Left lung (tissue), 10 donors: Measurements from ENCODE around the gene SDHB. TPM values are rescaled to one million over a fixed set of nuclear protein-coding genes. Genes with fewer than 3 reads are reported as not detected.

Source experiments
- ATAC-seq: fragments of 200-7000 bp; cut with Tn5 transposase; one replicate; pipeline ENCODE4 v1.9.1; 2020; ENCODE audit warnings: moderate library complexity
- DNase-seq, 4 donors: peaks; one replicate each; pipeline ENCODE4 v3.0.0-alpha.2; 2013 to 2020
- H3K27ac ChIP-seq, 2 donors: fragments of 200-600 bp; sonication (generic) in 1 of 2; one replicate each; pipeline versions ENCODE4 v1.5.0 to v1.8.0; 2020 to 2021
- H3K27me3 ChIP-seq, 2 donors: fragments of 200-600 bp; sonication (generic) in 1 of 2; one replicate each; pipeline versions ENCODE4 v1.5.0 to v1.8.0; 2020 to 2021
- H3K36me3 ChIP-seq, 2 donors: fragments of 200-600 bp; sonication (generic) in 1 of 2; one replicate each; pipeline versions ENCODE4 v1.5.0 to v1.8.0; 2020 to 2021
- H3K4me1 ChIP-seq, 2 donors: fragments of 200-600 bp; one replicate each; pipeline ENCODE4 v1.8.0; 2021
- H3K4me3 ChIP-seq, 2 donors: fragments of 200-600 bp; sonication (generic) in 1 of 2; one replicate each; pipeline versions ENCODE4 v1.5.0 to v1.8.0; 2020 to 2021; ENCODE audit warnings: mild to moderate bottlenecking in 1 of 2
- H3K9me3 ChIP-seq, 2 donors: fragments of 200-600 bp; sonication (generic) in 1 of 2; one replicate each; pipeline versions ENCODE4 v1.5.0 to v1.8.0; 2020 to 2021
- intact Hi-C, 2 donors: fragments of 100-400 bp; cut with DNase I; formaldehyde crosslinking; loops; one replicate each; pipeline versions ENCODE4 v1.11.2 to v1.14.2; 2022
- polyA plus RNA-seq, 6 donors: library from polyadenylated mRNA; unstranded; fragments of 120-200 nt; gene quantifications; one replicate each; pipeline ENCODE4 v1.2.1, GENCODE V29; 2013; ENCODE audit not compliant: insufficient read length in 6 of 6
- total RNA-seq, 2 donors: library from RNA; stranded (reverse); fragmentation: NEBNext Ultra II Directional; extraction: Animal tissue kit (Norgen Biotek cat#: 25700); gene quantifications; one replicate each; pipeline ENCODE4 v1.2.1, GENCODE V29; 2021
- TF ChIP-seq, protein P1 (sequence below), 2 donors: fragments of 200-600 bp; sonication (generic) in 1 of 2; IDR thresholded peaks; one replicate each; pipeline versions ENCODE4 v1.5.0 to v1.8.0; 2021; ENCODE audit warnings: antibody characterized with exemption in 2 of 2
- donor health status: DM: no; HTN: yes; CAD: no.
- donor health status: DM: no; HTN: no; CAD: no.

The SDHB gene
- total and polyA plus RNA-seq, 8 donors = 86.8 to 110 (median 98.1) TPM

GRCh38 chr1:17045150-17045549 lies 8.7 kb downstream of the SDHB start:
- Histone ChIP-seq H3K36me3 (peaks cover 0 to 69% of the 10 kb centered on the region in 2 donors), H3K27ac (peak overlapping the region; percentile 29 to 46), H3K4me3 (no peak overlapping the region), H3K27me3 (no peaks in the 10 kb centered on the region), H3K9me3 (no peaks in the 10 kb centered on the region), H3K4me1 (peaks cover 5 to 23% of the 10 kb centered on the region in 2 donors)
- ATAC-seq = peak; percentile 74
- no peak for DNase-seq
- intact Hi-C loops = loop anchor here in 1 of 2 donors (5.0 kb wide), 1 partner anchor 93 kb away; no protein-coding TSS in a partner anchor
- TF ChIP-seq, protein P1, sequence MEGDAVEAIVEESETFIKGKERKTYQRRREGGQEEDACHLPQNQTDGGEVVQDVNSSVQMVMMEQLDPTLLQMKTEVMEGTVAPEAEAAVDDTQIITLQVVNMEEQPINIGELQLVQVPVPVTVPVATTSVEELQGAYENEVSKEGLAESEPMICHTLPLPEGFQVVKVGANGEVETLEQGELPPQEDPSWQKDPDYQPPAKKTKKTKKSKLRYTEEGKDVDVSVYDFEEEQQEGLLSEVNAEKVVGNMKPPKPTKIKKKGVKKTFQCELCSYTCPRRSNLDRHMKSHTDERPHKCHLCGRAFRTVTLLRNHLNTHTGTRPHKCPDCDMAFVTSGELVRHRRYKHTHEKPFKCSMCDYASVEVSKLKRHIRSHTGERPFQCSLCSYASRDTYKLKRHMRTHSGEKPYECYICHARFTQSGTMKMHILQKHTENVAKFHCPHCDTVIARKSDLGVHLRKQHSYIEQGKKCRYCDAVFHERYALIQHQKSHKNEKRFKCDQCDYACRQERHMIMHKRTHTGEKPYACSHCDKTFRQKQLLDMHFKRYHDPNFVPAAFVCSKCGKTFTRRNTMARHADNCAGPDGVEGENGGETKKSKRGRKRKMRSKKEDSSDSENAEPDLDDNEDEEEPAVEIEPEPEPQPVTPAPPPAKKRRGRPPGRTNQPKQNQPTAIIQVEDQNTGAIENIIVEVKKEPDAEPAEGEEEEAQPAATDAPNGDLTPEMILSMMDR (IDR thresholded peaks at IDR 0.05) = no peak

- no peak overlapping the region for H3K4me3 ChIP-seq
- H3K36me3 ChIP-seq = peaks cover 0 to 71% of the 10 kb centered on the region in 2 donors
- DNase-seq (no peak), ATAC-seq (no peak)
- TF ChIP-seq, protein P1 (IDR thresholded peaks at IDR 0.05) = no peak
- no peaks in the 10 kb centered on the region for H3K9me3 ChIP-seq
- no peak overlapping the region for H3K27ac ChIP-seq
- intact Hi-C loops = loop anchor here in 1 of 2 donors (5.0 kb wide), 1 partner anchor 81 kb away; no protein-coding TSS in a partner anchor
- no peaks in the 10 kb centered on the region for H3K27me3 ChIP-seq
- peaks cover 5 to 23% of the 10 kb centered on the region in 2 donors for H3K4me1 ChIP-seq
These were observed 10.2 kb downstream of the SDHB start for GRCh38 chr1:17043676-17044075.

- intact Hi-C loops = loop anchor here in 1 of 2 donors (5.0 kb wide), 1 partner anchor 78 kb away; no protein-coding TSS in a partner anchor
- Histone ChIP-seq H3K4me3 (no peak overlapping the region), H3K36me3 (peaks cover 0 to 85% of the 10 kb centered on the region in 2 donors)
These were observed 13.7 kb downstream of the SDHB start for GRCh38 chr1:17040135-17040534.

GRCh38 chr1:17039522-17039921 lies 14.3 kb downstream of the SDHB start:
- no peak overlapping the region for H3K4me3 ChIP-seq
- intact Hi-C loops = no loop called here
- peaks cover 0 to 86% of the 10 kb centered on the region in 2 donors for H3K36me3 ChIP-seq
- TF ChIP-seq, protein P1 (IDR thresholded peaks at IDR 0.05) = no peak
- no peak overlapping the region for H3K27ac ChIP-seq
- no peaks in the 10 kb centered on the region for H3K27me3 ChIP-seq
- ATAC-seq = no peak
- H3K4me1 ChIP-seq = no peaks in the 10 kb centered on the region
- no peak for DNase-seq
- no peaks in the 10 kb centered on the region for H3K9me3 ChIP-seq

More at GRCh38 chr1:17040135-17040534, 13.7 kb downstream of the SDHB start:
- no peaks in the 10 kb centered on the region for H3K27me3 ChIP-seq
- H3K4me1 ChIP-seq = peaks cover 0 to 4% of the 10 kb centered on the region in 2 donors
- DNase-seq = no peak
- H3K27ac ChIP-seq = no peak overlapping the region
- no peaks in the 10 kb centered on the region for H3K9me3 ChIP-seq
- ATAC-seq = no peak
- TF ChIP-seq, protein P1 (IDR thresholded peaks at IDR 0.05) = no peak

GRCh38 chr1:17033481-17033880 lies 20.4 kb downstream of the SDHB start:
- ATAC-seq (no peak), DNase-seq (no peak)
- Histone ChIP-seq H3K36me3 (peaks cover 0 to 86% of the 10 kb centered on the region in 2 donors), H3K27ac (no peak overlapping the region), H3K4me1 (peaks cover 0 to 4% of the 10 kb centered on the region in 2 donors), H3K4me3 (no peak overlapping the region), H3K27me3 (no peaks in the 10 kb centered on the region), H3K9me3 (no peaks in the 10 kb centered on the region)
- TF ChIP-seq, protein P1 (IDR thresholded peaks at IDR 0.05) = no peak
- intact Hi-C loops = no loop called here
